Fibroblast of skin of left biceps (primary cell): ENCODE measurements around the gene HSFX3.
"Not testable (repeated sequence)": the region's sequence is repeated elsewhere in the genome, so short reads cannot be mapped to it uniquely, and the experiment has no call there.

Experiments used
- DNase-seq, 2 experiments: peaks; one replicate each; pipeline ENCODE4 v3.0.0-alpha.2; 2013; ENCODE audit warnings: low read depth in 2 of 2

Gene HSFX3, protein sequence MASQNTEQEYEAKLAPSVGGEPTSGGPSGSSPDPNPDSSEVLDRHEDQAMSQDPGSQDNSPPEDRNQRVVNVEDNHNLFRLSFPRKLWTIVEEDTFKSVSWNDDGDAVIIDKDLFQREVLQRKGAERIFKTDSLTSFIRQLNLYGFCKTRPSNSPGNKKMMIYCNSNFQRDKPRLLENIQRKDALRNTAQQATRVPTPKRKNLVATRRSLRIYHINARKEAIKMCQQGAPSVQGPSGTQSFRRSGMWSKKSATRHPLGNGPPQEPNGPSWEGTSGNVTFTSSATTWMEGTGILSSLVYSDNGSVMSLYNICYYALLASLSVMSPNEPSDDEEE

DNA sequence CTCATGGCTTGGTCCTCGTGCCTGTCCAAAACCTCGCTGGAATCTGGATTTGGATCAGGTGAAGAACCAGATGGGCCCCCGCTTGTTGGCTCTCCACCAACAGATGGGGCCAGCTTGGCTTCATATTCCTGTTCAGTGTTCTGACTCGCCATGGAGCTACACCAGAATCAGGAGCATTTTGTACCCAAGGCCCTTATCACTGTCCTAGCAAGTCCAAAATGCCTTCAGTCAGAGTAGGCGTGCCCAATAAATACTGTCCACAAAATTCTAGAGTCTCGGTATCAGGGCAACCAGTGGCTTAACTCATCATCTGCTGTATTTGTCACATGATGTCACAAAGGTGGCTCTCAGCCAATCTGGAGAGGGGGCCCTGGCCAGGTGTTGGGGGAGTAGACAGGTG is at the start of gene HSFX3:
Gene HSFX3, minus strand, starts transcription at position 224 of the 400 bp plus-strand sequence. Its CDS starts 72 bp downstream, at position 152.
- not testable (repeated sequence) for DNase-seq

DNA sequence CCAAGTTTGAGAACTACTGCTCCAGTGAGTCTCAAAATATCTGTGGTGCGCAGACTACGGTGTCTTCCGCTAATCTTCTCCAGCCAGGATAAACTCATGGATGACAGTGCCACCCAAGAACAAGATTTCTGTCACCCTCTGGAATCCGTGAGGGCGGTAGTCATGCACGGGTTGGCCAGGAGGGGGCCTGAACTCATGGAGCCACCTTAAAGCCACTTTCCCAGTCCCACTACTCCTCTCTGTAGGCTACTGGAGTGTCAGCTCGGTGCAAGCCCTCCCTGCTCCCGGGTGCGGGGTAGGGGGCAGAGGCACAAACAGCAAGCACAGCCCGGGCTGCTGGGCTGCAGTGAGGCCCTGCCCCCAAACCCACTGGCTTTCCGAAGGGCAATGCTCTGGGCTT is 48.9 kb upstream of the HSFX3 start:
- not testable (repeated sequence) for DNase-seq

DNA sequence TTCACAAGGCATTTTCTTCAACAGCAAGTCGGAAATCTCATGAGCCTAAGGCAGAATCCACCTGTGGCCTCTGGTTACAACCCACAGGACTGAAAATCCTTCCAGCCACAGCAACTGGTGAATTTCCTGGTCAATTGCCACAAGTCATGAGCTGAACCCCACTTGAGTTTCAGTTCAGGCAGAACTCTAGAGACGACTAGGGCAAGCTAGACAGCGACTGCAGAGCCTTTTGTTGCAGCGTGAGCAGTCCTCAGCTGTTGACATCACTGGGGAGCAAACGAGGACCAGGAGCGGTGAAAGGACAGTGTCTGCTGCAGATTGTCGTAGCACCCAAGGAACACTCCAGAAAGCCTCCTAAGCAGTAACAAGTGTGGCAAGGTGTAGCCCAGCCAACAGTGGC is 46.2 kb upstream of the HSFX3 start:
- not testable (repeated sequence) for DNase-seq

DNA sequence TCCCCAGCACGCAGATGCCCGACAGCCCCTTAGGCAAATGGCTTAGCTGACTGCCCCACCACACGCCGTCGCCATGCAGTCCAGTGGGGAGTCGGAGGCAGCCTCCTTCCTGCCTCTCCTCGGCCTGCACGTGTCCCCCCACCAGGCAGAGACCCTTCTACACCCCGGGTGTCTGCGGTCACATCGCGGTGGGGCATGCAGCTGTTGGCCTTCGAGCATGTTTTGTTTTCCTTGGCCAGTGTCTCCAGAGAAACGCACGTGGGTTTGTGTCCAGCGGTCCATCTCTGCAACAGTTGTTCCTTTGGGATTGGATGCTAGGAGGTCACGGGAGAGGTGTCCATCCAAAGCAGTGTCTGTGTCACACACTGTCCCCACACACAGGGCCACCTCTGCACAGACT is 45.5 kb upstream of the HSFX3 start, which contains the start of gene HSFX2:
Gene HSFX2, minus strand, starts transcription at position 101 of the 400 bp plus-strand sequence. CDS start 614 bp downstream, outside the sequence.
- not testable (repeated sequence) for DNase-seq

DNA sequence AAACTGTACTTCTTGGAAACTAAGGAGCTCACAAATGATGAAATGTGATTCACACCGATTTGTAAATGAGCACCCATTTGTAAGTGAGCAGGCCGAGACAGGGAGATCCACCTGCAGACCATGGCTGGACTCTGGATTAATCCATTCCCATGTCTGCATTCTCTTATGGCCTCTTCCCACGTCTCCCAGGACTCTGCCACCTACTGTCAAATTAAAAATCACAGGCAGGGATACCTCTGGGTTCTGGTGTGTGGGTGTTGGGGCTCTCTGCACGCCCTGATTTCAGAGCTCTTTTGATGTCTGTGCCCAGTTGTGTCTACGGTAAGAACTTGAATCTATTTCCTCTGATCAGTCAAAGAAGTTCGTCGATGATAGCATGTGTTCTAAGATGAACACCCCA is 41.3 kb upstream of the HSFX3 start:
- DNase-seq = not testable (repeated sequence)

DNA sequence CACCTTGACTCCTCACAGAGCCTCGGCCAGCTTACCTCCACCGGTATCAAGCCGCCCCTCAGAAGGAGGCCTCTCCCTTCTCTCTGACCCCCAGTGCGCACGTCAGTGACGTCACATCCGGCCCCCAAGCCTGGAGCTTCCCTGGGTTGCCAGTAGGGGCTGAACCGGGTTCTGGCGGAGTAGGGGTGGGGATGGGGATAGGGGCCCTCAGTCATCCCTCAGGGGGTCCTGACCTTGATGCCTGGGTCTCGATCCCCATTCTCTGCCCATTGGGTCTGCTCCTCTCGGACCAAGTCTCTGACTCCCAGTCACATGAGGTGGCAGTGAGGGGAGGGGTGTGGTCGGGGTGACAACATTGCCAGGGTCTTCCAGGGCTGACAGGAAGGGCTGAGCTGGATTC is 37.6 kb upstream of the HSFX3 start, which contains the start of gene MAGEA9B:
Gene MAGEA9B, minus strand, starts transcription at position 101 of the 400 bp plus-strand sequence. CDS start 4,280 bp downstream, outside the sequence.
- not testable (repeated sequence) for DNase-seq

DNA sequence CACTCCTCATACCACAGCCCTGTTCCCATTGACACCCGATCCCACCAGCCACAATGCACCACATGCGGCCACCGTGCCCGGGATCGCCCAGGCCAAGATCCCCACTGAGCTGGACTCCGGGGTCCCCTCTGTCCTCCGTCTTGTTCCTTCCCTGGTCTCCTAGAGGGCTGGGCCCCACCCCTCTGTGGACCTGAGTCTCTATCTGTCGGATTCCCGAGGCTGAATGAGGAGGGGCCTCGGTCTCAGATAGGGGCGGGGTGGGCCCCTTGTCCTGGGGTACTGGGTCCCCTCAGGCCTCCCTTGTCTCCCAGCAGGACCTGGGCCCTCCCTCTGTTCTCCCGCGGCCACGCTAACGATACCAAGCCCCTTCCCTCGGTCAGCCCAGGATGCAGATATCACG is 35.9 kb upstream of the HSFX3 start:
- DNase-seq = not testable (repeated sequence)

DNA sequence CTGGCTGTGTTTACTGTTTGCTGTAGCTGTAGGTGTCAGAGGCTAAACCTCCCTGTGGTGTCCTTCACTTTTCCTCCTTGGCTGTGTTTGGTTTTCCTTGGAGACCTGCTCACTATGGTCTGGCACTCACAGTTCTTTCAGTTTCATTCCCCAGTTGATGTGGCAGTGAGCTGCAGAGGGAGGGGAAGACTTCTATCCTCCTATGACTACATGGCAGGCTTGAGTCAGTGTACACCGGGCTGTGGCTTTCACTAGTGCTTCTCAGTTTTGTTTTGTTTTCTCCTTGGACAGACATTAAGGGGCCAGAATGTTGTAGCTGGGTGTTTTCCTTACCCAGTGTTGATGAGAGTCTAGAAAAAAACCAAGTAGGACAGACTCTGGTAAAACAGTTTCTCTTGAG is 23.7 kb upstream of the HSFX3 start:
- not testable (repeated sequence) for DNase-seq

DNA sequence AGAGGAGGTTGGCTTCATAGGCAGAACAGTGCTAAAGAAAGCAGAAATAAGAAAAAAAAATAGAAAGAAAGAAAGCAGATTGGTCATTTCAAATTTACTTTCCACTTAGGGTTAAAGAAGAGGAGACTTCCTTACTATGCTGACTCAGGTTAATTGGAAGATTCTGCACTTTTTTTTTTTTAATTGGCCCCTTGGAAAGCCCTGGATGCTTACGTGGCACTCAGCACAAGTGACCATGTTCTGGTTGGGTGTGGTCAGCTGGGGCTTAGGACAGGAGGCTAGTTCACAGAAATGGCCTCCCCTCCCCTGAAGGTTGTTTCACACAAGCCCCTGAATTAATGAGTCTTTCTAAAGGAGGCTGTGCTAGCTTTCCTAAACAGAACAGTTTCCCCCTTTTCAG is 23.0 kb upstream of the HSFX3 start:
- DNase-seq = no peak

DNA sequence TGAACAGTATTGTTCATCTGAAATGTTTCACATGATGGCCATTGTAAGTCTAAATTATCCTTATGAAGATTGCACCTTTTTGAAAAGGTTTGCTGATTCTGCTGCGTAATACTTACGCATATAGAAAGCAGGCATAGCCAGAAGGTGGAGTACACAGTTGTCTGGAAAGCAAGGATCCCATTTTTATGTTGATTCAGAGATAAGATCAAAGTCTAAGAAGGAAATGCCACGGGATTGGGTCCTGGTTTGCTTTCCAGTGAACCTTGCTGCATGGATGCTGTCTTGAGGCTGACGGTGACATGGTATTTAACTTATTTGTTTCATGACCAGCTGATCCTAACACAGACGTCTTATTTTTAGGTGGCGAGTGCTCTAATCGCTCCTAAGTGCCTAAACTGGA is 22.0 kb upstream of the HSFX3 start:
- DNase-seq = no peak

DNA sequence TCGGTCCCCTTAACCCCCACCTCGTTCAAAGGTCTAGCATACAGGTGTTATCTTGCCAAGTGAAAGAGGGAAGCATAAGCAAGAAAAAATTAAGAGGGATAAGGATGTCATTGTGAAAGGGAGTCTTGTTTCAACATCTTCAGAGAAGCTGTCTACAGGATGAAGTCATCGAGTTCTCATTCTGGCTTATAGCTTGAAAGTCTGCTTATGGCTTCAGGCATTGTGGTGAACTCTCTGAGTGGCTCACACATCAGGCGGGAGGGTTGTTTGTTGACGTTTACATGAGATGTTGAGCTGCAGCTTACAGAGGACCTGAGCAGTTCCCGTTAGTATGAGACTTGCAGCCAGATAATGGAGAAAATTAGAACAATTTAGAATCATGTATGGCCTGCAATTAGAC is 20.9 kb upstream of the HSFX3 start:
- DNase-seq = no peak

DNA sequence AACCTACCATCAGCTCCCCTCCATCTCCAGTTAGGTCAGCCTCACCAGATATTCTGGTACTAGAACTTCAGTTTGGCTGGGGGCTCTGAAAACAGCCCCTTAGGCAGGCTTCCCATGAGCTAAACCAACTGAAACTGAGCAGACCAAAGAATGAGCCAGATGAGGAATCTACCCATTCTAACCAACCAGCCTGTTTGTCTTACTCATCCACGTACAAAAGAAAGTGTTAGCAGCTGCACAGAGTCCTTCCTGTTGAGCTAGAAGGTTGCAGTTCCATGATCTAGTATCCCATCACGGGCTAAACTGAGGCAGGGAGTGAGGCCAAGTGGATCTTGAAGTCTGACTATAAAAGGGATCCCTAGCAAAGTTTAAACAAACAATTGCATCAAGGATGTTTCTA is 20.0 kb upstream of the HSFX3 start:
- DNase-seq = no peak

DNA sequence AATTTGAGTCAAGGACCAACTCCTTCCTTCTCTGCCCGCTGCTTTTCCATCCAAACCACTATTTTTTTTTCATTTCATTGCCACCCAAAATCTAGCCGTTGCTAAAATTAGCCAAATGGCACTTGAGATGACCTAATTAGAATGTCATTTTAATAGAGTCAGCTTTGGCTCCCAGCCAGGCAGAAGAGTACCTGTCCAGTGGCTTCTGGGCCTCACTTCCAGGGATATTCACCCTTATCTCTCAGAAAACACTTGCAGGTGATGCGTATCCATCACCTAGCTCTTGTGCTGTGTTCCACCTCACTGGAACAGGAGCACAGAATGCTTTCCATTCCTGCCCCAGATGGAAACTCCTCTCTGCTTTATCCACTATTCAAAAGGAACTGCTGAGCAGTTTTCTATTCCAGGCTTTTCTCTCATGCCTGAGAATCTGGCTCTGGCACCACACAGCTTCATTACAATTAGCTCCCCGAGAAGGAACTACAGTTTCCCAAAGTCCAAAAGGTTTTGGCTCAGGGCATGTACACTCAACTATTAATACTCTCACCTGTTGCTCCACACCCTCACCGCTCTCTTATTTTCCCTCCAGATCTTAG is 19.1 kb upstream of the HSFX3 start:
- DNase-seq = no peak

DNA sequence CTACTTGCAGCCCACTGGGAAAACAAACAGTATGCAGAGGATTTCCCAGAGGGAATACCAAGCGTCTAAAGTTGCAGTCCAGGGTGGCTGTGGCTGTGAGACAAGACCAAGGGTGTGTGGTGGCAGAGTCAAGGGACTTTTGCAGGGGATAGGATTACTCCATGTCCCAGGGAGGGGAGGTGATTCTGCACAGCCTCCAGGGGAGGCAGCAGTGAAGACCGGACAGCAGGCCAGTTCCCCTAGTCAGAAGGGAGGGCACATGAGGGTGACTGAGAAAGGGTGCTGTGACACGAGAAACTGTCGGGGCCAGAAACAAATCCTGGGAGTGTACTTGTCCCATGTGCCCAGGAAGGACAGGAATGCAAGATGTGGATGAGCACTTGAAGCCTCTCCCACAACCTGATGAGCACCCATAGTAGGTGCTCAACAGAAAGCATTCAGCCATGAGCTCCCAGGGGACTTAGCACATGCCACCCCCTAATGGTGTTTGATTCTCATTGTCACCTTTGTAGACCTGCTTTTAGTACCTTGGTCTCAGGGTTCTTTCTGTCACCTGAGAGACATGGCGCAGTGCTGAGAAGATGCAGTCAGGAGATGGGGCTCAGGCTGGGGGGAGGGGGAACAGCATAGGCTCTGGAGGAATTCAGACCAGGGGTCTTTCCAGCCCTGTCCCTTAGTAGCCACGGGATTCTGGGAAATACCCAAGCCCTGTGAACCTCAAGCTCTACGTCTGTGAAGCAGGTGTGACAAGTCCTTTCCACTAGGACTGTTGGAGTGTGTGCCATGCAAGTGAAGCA is 18.1 kb upstream of the HSFX3 start:
- no peak for DNase-seq

DNA sequence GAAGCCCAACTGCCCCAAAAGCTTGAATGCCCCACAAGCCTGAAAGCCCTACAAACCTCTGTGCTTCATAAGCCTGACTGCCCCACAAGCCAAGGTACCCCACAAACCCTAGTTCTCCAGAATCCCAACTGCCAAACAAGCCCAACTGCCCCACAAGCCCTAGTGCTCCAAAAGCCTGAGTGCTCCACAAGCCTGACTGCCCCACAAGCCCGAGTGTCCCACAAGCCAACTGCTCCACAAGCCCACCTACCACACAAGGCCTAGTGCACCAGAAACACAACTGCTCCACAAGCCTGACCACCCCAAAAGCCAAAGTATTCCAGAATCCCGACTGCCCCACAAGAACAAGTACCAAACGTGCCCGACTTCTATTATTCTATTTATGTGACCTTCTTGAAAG is 13.6 kb upstream of the HSFX3 start:
- DNase-seq = no peak

DNA sequence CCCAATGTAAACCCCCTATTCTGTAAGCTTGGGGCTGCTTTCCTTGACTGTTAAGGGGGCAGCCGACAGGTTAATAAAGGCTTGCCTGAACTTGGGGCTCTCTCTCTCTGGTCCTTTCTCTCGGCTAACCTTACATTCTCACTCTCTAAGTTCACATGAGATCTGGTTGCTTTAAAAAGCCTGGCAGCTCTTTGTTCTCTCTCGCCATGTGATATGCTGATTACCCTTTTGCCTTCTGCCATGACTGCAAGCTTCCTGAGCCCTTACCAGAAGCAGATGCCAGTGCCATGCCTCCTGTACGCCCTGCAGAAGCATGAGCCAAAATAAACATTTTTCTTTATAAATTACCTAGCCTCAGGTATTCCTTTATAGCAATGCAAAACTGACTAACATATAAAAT is 5.5 kb upstream of the HSFX3 start:
- DNase-seq = not testable (repeated sequence)

DNA sequence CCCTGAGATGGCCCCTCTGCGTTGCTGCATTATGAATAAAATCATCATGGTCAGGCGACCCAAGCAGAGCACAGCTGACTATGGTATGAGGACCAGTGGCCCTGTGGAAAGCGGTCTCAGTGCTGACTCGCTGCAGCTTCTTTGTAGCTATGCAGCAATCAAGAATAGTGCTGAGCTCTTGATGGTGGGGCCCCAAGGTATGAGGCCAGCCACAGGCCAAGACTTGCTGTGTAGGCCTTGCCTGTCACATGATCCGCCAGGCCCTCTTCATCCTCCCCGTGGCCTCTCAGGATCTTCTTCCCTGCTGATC is 2.2 kb upstream of the HSFX3 start:
- DNase-seq = not testable (repeated sequence)

DNA sequence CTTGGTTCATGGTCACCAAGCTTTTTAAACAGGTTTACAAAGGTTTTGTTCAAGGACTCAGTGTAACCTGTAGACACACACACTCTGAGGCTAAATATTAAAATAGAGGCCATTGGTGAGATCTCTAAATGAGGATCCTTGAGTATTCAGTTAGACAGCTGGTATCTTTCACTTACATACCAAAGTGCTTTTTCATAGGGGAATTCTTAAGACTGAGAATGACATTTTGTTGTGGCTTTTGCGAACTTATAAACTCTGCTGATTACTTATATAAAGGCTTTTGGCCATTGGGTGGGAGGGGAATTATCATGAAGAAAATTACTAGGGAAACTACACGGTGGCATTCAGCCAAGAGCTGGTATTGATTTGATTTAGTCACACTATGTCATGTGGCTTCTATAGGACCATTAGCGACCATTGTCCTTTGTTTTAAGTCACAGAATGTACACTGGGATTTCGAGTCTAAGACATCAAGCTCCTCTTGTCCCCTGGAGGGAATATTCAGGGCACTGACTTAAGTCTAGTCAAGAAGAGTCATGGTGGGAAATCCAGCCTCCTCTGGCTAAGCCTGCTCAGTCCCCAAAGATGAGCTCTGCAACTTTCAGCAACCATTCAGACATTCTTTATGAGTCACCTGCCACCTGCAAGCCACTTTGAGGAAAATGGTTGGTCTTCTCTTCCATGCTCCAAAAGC is 1.7 kb upstream of the HSFX3 start:
- DNase-seq = not testable (repeated sequence)

DNA sequence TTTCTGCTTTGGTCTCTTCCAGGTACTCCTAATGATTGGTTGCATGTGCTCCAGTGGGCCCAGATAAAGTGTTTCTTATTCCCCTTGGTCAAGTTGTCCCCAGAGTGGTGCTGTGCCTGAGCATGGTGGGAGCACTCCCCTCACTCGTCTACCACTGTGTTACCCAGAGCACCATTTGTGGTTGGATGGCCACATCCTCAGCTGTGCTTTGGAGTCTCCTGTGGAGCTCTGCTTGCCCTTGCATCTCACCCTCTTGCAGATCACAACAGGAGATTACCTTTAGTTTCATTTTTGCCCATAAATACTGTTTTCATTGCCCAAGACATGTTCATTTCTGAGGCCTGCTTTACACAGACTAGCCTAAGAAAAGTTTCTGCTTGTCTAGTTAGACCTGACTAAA is 730 bp upstream of the HSFX3 start:
- DNase-seq = not testable (repeated sequence)

DNA sequence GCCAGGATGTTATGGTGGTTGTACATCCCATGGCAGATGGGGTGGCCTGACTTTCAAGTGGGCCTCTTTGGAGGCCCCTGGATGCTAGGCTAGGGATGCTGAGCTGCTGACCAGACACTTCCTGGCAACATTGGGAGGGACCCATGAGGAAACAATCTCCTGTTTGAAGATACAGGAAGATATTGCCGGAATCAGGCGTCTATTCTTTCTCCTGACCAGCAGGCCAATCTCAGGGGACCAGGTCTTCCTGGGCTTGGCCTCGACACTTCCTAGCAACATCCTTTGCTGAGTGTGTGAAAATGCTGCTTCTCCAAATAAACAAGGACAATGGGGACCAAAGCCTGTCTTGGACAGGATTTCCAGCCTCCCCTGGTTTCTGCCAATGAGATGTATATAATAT is 1.9 kb downstream of the HSFX3 start:
- DNase-seq = not testable (repeated sequence)

DNA sequence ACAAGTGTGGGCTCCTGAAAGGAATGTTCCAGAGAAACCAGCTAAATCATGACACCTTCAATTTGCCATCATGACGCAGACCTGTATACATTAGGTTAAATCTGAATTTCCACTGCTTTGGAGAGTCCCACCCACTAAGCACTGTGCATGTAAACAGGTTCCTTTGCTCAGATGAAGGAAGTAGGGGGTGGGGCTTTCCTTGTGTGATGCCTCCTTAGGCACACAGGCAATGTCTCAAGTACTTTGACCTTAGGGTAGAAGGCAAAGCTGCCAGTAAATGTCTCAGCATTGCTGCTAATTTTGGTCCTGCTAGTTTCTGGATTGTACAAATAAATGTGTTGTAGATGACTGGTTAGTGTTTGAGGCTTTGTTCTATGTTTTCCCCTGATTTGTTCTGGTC is 2.8 kb downstream of the HSFX3 start:
- not testable (repeated sequence) for DNase-seq
